GM19395 (cell line): Measurements from ENCODE around the gene TSPAN15.
A peak's percentile ranks its signal among the peaks of the same experiment; 100 is the strongest.

ENCODE experiments used
- ATAC-seq: cut with Tn5 transposase; IDR thresholded peaks from one replicate; pipeline ENCODE4 v1.9.1; 2021; ENCODE audit warnings: mild to moderate bottlenecking, moderate library complexity; ENCODE audit not compliant: unreplicated experiment

The TSPAN15 gene

DNA sequence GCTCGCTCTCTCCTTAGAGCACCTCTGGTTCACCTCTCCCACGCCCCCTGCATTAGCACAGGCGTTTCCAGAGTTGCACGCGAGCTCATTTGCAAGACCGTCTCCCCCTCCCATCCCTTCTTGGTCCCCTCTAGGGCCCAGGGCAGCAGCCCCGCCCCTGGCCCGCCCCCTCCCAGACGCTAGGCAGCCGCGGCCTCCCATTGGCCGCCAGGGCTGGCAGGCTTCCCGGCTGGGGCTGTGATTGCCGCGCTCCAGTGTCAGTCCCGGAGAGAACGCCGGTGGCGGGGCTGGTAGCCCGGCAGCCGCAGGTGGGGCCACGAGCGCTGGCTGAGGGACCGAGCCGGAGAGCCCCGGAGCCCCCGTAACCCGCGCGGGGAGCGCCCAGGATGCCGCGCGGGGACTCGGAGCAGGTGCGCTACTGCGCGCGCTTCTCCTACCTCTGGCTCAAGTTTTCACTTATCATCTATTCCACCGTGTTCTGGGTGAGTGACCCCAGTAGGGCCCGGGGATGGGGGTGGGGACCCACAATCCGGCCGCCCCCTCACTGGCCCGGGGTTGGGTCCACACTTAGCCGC, at the start of gene TSPAN15:
Gene TSPAN15 (plus strand): TSS at position 257 of the 575 bp plus-strand sequence. CDS start 130 bp downstream, at position 387.
- ATAC-seq, result peak; percentile 75

DNA sequence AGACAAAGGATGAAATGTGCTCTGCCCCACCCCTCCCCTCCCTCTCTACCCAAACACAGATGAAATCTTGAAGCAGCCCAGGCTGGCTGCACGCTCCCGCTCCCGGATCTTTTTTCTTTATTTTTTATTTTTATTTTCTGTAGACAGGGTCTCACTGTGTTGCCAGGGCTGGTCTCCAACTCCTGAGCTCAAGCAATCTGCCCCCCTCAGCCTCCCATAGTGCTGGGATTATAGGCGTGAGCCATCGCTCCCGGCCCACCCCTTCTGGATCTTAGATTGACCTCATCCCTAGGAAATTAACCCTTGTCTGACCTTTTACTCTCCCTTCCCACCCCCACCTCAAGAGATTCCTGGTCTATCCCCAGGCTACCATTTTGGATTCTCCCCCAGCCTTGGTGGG, 48.9 kb upstream of the TSPAN15 start:
- ATAC-seq, result no peak

DNA sequence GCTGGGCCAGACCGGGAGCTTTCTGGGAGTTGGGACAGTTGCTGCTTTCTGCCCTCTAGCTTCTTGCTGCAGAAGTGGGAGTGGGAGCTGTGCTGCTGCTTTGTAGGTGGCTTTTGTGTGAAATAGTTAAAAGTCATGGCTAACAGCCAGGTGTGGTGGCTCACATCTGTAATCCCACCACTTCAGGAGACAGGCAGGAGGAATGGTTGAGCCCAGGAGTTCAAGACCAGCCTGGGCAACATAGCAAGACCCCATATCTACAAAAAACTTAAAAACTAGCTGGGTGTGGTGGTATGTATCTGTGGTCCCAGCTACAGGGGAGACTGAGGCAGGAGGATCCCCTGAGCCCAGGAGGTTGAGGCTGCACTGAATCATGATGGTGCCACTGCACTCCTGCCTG, 48.2 kb upstream of the TSPAN15 start:
- no peak for ATAC-seq

DNA sequence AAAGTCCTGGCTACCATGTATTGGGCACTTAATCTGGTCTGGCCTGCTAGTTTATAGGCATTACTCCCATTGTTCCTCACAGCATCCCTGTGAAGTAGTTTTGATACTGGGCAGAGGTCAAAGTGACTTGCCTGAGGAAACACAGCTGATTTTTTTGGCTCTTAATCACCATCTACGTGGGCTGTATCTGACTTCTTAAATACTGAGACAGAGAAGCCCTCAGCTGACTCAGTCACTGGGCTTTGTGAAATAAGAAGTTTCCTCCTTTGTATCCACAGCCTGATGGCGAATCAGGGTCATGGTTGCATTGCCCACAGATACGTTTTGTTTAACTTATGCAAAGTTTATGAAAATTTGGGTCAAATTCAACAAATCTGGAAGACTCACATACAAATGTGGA, 47.7 kb upstream of the TSPAN15 start:
- ATAC-seq, result no peak

DNA sequence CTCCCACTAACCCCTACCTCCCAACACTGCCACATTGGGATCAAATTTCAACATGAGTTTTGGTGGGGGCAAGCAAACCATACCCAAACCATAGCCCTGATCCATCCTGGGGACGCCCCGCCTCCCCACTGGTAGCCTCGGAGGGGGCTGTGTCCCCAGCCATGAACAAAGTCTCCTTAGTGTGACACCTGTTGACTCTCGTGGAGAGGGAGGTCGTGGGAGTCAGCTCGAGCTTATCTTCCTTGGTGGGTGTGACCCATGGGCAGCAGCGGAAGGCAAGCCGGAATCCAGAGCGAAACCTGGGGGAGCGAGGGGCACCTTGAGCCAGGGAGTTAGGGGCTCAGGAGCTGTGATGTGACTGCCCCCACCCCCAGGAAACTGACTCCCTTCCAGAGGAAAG, 46.5 kb upstream of the TSPAN15 start:
- ATAC-seq, result no peak

DNA sequence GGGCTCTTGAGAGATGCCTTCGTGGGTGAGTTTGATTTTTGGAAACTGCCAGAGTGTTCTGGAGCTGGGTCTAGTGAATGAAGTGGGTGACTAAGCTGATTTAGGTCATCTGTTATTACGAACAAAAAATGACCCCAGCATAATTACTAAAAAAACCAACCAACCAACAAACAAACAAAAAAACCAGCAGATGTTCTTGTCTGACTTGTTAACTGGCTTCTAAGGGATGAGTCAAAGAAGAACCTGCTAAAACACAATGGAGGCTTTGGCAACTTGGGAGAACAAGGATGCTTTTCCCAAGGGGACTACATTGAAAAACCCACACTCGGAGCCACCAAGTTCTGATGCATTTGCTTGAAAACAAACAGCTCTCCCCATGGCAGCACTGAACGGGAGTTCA, 46.0 kb upstream of the TSPAN15 start:
- ATAC-seq, result no peak

DNA sequence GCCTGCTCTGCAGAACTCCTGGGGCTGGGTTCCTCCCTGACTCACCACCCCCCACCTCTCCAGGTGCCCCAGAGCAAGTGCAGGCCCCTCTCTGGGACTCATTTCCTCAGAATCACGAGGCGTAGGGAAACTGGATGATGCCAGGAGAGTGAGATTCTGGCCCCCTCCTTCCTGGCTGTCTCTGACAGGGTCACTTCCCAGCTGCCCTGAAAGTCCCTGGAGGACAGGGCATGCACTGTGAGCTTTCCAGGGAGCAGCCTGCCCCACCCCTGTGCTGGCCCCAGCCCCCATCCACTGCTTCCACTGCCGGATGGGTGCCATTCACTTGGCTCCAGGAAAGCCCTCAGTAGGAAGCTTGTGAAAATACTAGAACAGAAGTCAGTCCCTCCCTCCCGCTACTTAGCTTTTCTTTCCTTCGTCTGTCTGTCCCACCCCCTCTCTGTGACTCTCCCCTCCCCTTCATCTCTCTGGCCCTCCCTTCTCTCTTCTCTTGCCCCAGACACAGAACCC, 44.9 kb upstream of the TSPAN15 start:
- no peak for ATAC-seq

DNA sequence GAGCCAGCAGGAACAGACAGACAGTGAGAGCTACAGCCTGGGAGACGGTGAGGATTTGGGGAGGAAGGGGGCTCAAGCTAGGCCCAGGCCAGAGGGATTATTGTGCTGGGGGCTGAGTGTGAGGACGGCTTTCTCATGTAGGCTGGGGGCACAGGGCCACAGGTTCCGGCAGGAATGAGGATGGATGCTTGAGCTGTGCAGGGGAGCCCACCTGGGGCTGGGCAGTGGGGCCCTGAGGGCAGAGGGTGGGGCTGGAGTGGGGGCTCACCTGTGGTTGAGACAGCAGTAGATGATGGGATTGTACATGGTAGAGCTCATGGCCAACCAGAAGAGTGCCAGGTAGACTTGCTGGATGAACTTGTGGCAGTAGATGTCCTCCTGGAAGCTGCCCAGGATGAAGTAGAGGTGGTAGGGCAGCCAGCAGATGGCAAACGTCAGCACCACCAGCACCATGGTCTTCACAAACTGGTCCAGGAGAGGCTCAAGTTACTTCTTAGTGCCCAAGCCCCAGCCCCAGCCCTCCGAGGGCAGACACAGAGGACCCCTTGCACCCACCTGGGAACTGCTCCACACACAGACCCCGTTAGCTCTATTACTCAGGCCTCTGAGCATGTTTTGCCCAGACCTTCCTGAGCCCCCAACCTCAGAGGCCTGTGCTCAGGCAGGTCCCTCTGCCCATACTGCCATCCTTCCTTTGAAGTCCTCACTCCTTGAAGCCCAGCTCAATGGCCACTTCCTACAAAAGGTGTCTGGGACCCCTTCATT, 44.3 kb upstream of the TSPAN15 start:
- no peak for ATAC-seq

DNA sequence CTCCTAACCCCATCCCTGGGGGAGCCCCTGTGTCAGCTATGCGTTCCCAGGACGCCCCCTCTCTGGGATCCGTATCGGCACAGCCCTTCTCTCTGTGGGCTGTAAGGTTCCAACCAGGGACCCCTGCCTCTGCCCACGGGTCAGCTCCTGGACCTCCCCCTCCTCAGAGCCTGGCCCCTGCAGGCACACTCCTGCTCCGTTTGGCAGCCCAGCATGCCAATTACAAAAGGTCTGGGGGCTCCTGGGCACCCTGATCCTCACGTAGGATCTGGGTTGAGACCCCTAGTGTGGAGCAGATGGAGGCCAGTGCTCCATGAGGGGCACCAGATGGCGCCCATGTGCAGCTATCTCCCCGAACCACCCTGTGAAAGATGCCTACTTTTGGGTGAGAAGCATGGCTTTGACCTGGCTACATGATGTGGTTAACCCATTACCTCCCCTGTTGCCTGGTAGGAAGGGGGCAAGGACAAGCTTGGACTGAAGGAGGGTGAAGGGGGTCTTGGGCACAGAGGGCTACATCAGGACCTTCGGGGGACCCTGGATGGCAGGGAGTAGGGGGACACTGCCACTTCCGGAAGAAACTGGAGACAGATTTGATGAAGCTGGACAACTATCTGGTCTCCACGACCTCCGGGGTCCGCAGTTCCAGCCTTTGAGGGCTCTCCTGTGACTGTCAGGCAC, 43.5 kb upstream of the TSPAN15 start:
- no peak for ATAC-seq

DNA sequence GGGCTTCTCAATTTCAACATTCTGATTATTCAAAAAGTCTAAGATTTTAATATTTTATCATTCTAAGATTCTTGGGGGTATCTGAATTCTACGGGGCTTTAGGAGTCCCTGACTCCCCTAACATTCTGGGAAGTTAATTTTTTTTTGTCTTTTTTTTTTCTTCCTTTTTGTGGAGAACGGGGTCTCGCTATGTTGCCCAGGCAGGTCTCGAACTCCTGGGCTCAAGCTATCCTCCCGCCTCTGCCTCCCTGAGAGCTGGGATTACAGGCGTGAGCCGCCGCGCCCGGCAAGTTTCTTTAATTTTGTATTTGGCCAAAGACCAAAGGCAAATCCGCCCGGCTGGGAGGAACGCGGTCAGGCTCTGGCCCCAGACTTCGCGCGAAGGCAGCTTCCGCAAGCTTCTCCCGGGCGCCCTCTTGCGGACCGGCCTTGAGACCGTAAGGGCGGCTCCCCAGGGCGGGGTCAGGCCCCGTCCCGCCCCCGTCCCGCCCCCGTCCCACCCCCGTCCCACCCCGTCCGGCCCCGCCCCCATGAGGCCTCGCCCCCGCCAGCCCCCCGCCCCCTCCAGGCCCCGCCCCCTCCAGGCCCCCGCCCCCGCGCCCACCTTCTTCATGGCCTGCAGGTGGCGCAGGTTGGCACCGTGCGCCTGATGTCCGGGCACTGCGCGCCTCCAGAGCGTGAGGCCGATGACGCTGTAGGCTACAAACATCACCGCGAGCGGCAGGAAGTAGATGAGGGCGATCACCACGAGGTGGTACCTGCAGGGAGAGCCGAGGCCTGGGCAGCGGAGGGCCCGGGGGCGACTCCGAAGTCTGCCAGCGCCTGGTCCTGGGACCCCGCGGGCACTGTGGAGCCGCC, 42.7 kb upstream of the TSPAN15 start:
- ATAC-seq, result peak; percentile 76

DNA sequence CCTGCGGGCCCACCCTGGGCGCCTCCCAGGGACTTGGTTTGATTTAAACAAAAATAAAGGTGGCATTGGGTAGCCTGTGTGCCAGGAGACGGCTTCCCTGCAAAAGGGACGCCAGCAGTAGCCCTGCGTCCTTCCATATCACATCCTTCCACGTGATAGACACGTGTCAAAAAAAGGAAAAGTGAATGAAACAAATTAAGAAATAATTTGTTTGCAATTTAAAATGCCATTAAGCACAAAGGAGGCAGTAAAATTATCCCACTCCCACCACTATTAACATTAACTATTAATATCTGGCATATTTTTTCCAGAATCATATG, 42.1 kb upstream of the TSPAN15 start:
- ATAC-seq, result no peak

DNA sequence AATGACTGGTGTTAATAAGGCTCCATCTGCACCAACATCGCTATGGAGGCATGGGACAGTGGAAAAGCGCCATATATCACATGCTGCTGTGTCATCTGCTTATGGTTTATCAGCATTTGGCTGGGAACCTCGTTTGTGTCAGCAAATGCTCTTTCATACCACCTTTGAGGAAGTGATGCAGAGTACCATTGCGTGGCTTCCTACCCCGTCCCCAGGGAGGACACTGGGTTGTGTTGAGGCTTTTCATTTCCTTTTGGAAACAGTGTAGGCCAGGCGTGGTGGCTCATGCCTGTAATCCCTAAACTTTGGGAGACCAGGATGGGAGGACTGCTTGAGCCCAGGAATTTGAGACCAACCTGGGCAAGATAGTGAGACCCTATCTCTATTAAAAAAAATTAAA, 41.3 kb upstream of the TSPAN15 start:
- ATAC-seq, result no peak

DNA sequence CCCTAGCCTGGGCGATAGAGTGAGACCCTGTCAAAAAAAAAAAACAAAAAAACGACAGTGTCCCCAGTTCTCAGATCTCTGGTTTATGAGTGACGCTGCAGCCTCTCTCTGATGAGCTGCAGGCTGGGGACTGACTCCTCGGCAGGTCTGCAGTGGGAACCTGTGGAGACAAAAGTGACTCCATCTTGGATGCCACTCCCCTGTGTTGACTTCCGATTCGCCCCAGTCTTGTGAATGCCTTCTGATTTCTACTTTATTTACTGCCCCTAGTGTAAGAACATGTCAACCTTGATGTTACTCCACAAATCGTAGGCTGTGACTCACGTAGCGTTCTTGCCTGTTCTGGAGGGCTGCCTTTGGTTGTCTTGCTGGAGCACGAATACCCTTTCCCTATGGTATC, 40.8 kb upstream of the TSPAN15 start:
- no peak for ATAC-seq

DNA sequence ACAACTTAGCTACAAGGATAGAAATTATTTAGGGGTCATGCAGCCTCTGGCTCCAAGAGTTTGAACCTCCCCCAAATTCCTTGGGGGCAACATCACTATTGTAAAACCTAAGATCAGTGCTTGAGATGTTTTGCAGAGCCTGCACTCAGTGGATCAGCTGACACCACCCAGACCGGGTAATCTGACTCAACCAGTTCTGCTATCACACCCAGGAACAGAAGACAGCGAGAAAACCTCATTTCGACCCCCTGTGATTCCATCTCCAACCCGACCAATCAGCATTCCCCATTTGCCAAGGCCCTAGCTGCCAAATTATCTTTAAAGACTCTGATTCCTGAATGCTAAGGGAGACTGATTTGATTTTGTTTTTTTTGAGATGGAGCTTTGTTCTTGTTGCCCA, 39.8 kb upstream of the TSPAN15 start:
- no peak for ATAC-seq

DNA sequence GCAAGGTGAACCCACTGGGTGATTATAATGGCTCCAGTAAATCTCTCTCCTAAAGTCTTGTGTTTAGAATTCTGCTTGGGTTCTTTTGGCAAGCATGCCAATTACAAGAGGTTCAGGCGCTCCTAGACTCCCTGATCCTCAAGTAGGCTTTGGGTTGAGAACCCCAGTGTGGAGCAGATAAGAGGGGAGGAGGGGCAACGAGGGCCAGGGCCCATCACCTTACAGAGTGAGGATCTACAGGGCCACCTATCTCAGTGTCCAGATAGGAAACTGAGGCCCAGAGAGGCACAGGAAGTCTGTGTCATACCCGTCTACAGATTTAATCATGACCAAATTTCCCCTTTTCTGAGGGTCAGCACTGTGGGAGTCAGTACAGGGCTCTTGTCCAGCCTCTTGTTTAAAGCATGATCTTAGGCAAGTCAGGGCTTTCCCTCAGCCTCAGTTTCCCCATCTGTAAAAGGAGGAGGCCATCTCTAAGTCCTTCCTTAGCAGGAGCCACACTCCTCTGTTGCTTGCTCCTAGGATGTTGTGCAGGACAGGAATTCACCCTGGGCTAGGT, 39.0 kb upstream of the TSPAN15 start:
- ATAC-seq, result no peak

DNA sequence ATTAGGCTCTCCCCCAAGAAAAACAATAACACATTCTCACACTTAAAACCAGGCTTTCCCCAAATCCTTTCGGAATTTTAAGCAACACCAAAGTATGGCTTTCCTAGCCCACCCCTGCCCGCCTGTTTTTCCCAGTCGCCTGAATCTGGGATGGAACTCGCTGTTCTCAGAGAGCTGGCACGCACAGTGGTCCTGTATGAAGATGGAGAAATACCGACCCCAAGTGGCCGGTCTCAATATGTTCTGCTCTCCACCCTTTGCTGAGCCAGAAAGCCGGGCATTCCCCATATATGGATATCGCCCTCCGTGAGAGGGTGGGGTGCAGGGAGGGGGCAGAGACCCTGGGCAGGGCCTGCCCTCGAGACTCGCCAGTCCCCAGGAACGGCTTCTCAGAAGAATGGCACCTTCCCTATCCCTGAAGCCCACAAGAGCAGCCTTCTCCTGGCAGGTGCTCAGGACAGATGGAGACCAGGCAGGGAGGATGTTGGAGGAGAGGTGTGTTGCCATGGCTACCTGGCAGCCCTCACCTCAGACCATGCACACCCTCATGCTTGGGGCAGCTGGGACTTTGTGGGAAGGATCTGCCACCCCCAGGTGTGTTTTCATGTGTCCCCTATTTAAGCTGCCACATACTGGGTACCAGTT, 37.9 kb upstream of the TSPAN15 start:
- no peak for ATAC-seq

DNA sequence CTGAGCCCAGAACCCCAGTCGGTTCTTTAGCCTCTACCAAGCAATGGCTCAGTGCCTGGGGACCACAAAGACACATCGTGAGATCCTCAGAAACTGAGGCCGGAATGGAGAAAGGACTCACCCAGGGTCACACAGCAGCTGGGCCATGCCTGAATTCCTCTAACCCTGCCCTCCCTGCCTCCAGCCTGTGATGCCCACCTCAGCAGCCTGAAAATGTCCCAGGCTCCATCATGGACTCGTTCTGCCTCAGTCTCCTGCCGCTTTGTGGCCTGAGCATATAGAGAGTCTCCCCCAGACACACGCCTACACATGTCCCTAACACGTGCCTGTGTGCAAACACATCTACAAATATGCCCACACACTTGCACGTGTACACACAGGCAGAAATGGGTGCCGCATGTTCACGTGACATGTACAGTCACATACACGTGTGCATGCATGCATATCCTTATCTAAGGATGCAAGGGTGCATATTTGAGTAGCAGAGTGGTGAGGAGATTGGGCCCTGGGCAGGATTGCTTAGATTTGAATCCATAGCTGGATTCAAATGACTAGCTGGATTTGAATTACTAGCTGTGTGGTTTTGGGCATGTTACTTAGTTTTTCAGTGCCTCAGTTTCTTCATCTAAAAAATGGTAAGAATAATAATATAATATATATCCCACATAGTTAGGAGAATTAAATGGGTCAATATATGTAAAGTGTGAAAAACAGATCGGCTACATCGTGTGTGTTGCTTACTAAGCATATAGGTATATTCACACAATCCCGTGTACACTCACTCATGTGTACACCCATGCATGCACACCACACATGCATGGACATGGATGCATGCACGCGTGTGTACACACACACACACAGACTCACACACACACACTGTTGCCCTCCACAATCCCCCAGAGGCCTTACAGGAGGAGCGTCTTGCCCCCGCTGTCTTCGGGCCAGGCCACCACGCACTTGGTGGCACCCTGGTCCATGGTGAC, 36.9 kb upstream of the TSPAN15 start:
- no peak for ATAC-seq

DNA sequence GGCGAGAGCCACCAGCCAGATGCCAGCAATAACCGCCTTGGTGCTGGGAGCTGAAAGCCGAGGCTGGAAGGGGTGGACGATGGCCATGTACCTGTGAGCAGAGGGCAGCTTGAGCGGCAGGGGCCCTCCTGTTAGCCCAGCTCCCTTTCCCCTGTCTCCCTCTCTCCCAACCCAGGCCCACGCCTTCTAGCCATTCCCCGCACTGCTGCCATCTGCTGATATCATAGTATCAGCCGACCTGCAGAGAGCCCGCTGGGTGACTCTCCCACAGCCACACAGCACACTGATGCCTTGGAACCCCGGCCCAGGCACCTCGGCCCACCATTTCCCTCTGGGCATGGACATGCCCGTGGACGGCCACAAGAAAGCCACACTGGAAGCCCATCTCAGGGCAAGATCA, 36.2 kb upstream of the TSPAN15 start:
- ATAC-seq, result no peak

DNA sequence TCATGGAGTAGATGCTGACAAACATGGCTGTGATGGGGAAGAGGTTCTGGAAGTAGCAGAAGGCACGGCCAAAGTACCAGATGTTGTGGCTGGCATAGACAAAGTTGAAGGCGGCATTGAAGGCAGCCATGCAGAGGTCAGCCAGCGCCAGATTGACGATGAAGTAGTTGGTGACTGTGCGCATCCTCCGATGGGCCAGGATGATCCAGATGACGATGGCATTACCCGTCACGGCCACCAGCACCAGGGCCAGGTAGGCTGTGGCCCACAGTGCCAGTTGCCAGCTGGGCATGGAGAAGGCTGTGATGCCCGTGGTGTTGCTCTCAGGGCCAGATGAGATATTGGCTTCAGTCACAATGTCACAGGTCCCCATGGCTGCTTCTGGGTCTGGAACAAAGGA, 35.3 kb upstream of the TSPAN15 start:
- no peak for ATAC-seq
